ENCODE results near the gene SCAF4.

- TF ChIP-seq POLR2A (IDR thresholded peaks at IDR 0.05) (no peak), CTCF (IDR thresholded peaks at IDR 0.05 in 4 of 5, conservative IDR thresholded peaks at IDR 0.05 in 1 of 5) (no peak)
These were observed 77.6 kb downstream of the SCAF4 start for GRCh38 chr21:31654340-31654739.

Measured in gastrocnemius medialis (tissue), 4 donors.